HepG2 (cell line): ENCODE data around the gene TSACC. TPM values are rescaled to one million over a fixed set of nuclear protein-coding genes. Genes with fewer than 3 reads are reported as not detected.

ENCODE experiments used
- ATAC-seq: fragments of 200-7000 bp; cut with Tn5 transposase; 3 replicates; pipeline ENCODE4 v1.9.1; 2020; ENCODE audit warnings: mild to moderate bottlenecking, moderate library complexity
- BruUV-seq: library from RNA; stranded (reverse); fragments of 400-500 nt; replicated peaks from 2 replicates; lab custom pipeline; 2021; lab: Mats Ljungman, UMichigan
- CTCF ChIA-PET: fragments of 300-600 bp; formaldehyde crosslinking; extraction: SDS; loops from one replicate; lab custom pipeline; 2021; ENCODE audit warnings: low total read pairs, inconsistent platforms, low intra/inter-chr PET ratio; lab: Yijun Ruan, JAX
- POLR2A ChIA-PET: fragments of 350-600 bp; sonication (Branson Sonifier 250); formaldehyde crosslinking; loops from one replicate; lab custom pipeline; 2020; ENCODE audit warnings: antibody characterized with exemption, inconsistent platforms; lab: Yijun Ruan, JAX
- DNase-seq: peaks from one replicate; pipeline ENCODE4 v3.0.0-alpha.2; 2015; ENCODE audit warnings: low spot score
- FAIRE-seq: peaks from 3 replicates; lab custom pipeline; 2011; peaks lifted over from hg19 to GRCh38; lab: Jason Lieb, UNC
- H2AFZ ChIP-seq: one replicate; pipeline ENCODE4 v1.6.1; 2011; ENCODE audit warnings: low read length, inconsistent platforms
- H3K27ac ChIP-seq: fragments of 300-600 bp; 3 replicates; pipeline ENCODE4 v1.8.0; 2011; ENCODE audit warnings: mixed run types, mild to moderate bottlenecking, mixed read lengths, low read length, inconsistent platforms; ENCODE audit not compliant: insufficient read depth; ENCODE audit errors: extremely low read length
- H3K27me3 ChIP-seq, 2 experiments: fragments of 200-600 bp in 1 of 2; 2 replicates in 1 of 2; 3 replicates in 1 of 2; pipeline versions ENCODE4 v1.6.0 to v1.8.0; 2011; ENCODE audit warnings: low read length in 2 of 2, mild to moderate bottlenecking in 2 of 2, moderate library complexity in 2 of 2, inconsistent platforms in 1 of 2; ENCODE audit not compliant: insufficient read depth in 2 of 2, control insufficient read depth in 1 of 2
- H3K36me3 ChIP-seq, 2 experiments: fragments of 200-600 bp in 1 of 2; replicated peaks in 1 of 2; 2 replicates in 1 of 2; 3 replicates in 1 of 2; pipeline versions ENCODE4 v1.5.1 to v1.8.0; 2011; ENCODE audit warnings: low read length in 2 of 2, inconsistent platforms in 1 of 2; ENCODE audit not compliant: insufficient read depth in 2 of 2, control insufficient read depth in 1 of 2
- H3K4me1 ChIP-seq: 2 replicates; pipeline ENCODE4 v1.5.1; 2012; ENCODE audit warnings: low read length, inconsistent platforms; ENCODE audit not compliant: insufficient read depth
- H3K4me2 ChIP-seq: 2 replicates; pipeline ENCODE4 v1.6.0; 2011; ENCODE audit warnings: low read depth, low read length, inconsistent platforms
- H3K4me3 ChIP-seq, 3 experiments: fragments of 200-600 bp in 1 of 3; sonication (generic), shearing (Covaris generic) in 1 of 3; replicated peaks in 1 of 3; 2 replicates each; pipeline ENCODE4 v1.5.1; 2011 to 2016; ENCODE audit warnings: low read length in 3 of 3, inconsistent platforms in 2 of 3, low read depth in 2 of 3, mild to moderate bottlenecking in 2 of 3, control low read depth in 1 of 3, mixed read lengths in 1 of 3; ENCODE audit not compliant: insufficient read depth in 1 of 3
- H3K79me2 ChIP-seq: one replicate; pipeline ENCODE4 v1.6.1; 2011; ENCODE audit warnings: low read length, inconsistent platforms; ENCODE audit not compliant: insufficient read depth
- H3K9ac ChIP-seq: 2 replicates; pipeline ENCODE4 v1.6.0; 2011; ENCODE audit warnings: mild to moderate bottlenecking, low read depth, low read length, inconsistent platforms; ENCODE audit not compliant: insufficient read depth
- H3K9me3 ChIP-seq: 2 replicates; pipeline ENCODE4 v1.5.1; 2012; ENCODE audit warnings: mild to moderate bottlenecking, low read length
- H4K20me1 ChIP-seq: 2 replicates; pipeline ENCODE4 v1.6.0; 2011; ENCODE audit warnings: inconsistent platforms, mild to moderate bottlenecking, low read length, moderate library complexity; ENCODE audit not compliant: insufficient read depth
- AGO2 ChIP-seq: fragments of 200-400 bp; formaldehyde crosslinking; optimal IDR thresholded peaks from 2 replicates; pipeline ENCODE3; 2017; ENCODE audit warnings: mild to moderate bottlenecking, low read depth, low read length, moderate library complexity
- EZH2 ChIP-seq: conservative IDR thresholded peaks from 2 replicates; pipeline ENCODE4 v1.6.1; 2012; ENCODE audit warnings: mild to moderate bottlenecking, low read depth, low read length, moderate library complexity
- GABPA ChIP-seq, 2 experiments: IDR thresholded peaks; 2 replicates each; pipeline ENCODE4 v1.6.1; 2011 to 2016; ENCODE audit warnings: low read depth in 2 of 2, low read length in 1 of 2, missing biosample characterization in 1 of 2, missing genetic modification characterization in 1 of 2
- HIVEP1 ChIP-seq: sonication (generic); formaldehyde crosslinking; IDR thresholded peaks from 2 replicates; pipeline ENCODE4 v1.4.0; 2020; ENCODE audit warnings: mild to moderate bottlenecking, missing genetic modification reagents
- KIAA2018 ChIP-seq: sonication (generic); formaldehyde crosslinking; IDR thresholded peaks from 2 replicates; pipeline ENCODE4 v1.5.0; 2020; ENCODE audit warnings: mild to moderate bottlenecking, missing genetic modification reagents, borderline replicate concordance
- MZF1 ChIP-seq: sonication (generic); formaldehyde crosslinking; IDR thresholded peaks from 2 replicates; pipeline ENCODE4 v1.8.1; 2023; ENCODE audit warnings: mild to moderate bottlenecking, missing genetic modification reagents, borderline replicate concordance
- NPAS2 ChIP-seq: sonication (generic); formaldehyde crosslinking; IDR thresholded peaks from 2 replicates; pipeline ENCODE4 v1.8.0; 2022; ENCODE audit warnings: mild to moderate bottlenecking, missing genetic modification reagents, borderline replicate concordance
- PCBP1 ChIP-seq: fragments of 200-400 bp; formaldehyde crosslinking; IDR thresholded peaks from 2 replicates; pipeline ENCODE4 v1.6.1; 2017; ENCODE audit warnings: mild to moderate bottlenecking, low read depth, low read length, borderline replicate concordance
- PHB2 ChIP-seq: fragments of 450-650 bp; IDR thresholded peaks from 2 replicates; pipeline ENCODE4 v1.6.1; 2018; ENCODE audit not compliant: partially characterized antibody
- ZNF225 ChIP-seq: sonication (generic); formaldehyde crosslinking; IDR thresholded peaks from 2 replicates; pipeline ENCODE4 v1.4.0; 2020; ENCODE audit warnings: mild to moderate bottlenecking, missing genetic modification reagents
- ZNF674 ChIP-seq: sonication (generic); formaldehyde crosslinking; IDR thresholded peaks from 2 replicates; pipeline ENCODE4 v1.5.0; 2020; ENCODE audit warnings: low read depth, mild to moderate bottlenecking, missing genetic modification reagents
- ZNF691 ChIP-seq: sonication (generic); formaldehyde crosslinking; IDR thresholded peaks from 2 replicates; pipeline ENCODE4 v1.4.0; 2020; ENCODE audit warnings: missing genetic modification reagents, low read depth, mild to moderate bottlenecking, borderline replicate concordance
- WGBS: methylation state at CpG from one replicate; pipeline ENCODE4 v1.1.6; 2017; ENCODE audit warnings: low lambda C conversion rate; 5-methylcytosine and 5-hydroxymethylcytosine counted together
- in situ Hi-C: cut with HindIII; loops from 2 replicates; pipeline ENCODE4 v1.10.0; 2017; ENCODE audit warnings: low pct_unique_long_range_greater_than_20kb; ENCODE audit not compliant: extremely low pct_ligation_motif_present
- intact Hi-C: fragments of 100-400 bp; cut with micrococcal nuclease; formaldehyde crosslinking; loops from one replicate; pipeline ENCODE4 v1.10.0; 2022; ENCODE audit not compliant: unreplicated experiment
- polyA plus RNA-seq, 8 experiments: library from polyadenylated mRNA; depleted of rRNA in 3 of 8; stranded (reverse) in 7 of 8; unstranded in 1 of 8; fragments of >200 nt; fragmentation: Illumina TruSeq in 4 of 8; extraction: Trizol in 4 of 8; gene quantifications; 2 replicates each; pipeline versions ENCODE4 v1.2.1 to v1.2.3, GENCODE V29; 2011 to 2016; ENCODE audit warnings: low read depth in 4 of 8, missing spikeins in 1 of 8, mixed read lengths in 1 of 8; ENCODE audit not compliant: insufficient read depth in 1 of 8
- total RNA-seq, 5 experiments: library from RNA; depleted of rRNA; stranded (reverse); fragments of >200 nt; fragmentation: Illumina TruSeq; extraction: Trizol; gene quantifications; 2 replicates each; pipeline ENCODE4 v1.2.3, GENCODE V29; 2016; ENCODE audit warnings: low read depth in 1 of 5

TSACC gene
- total and polyA plus RNA-seq, 2 of the 13 experiments (the other 11 are each of a cell fraction or from before 2014, with no cell fraction given) = 1.5 to 2.6 TPM

GRCh38 chr1:156337052-156337887, 1.1 kb upstream of the TSACC start (continued):
- TF ChIP-seq NPAS2 (CRISPR knock-in tag) = no peak
- no peak for TF ChIP-seq MZF1 (CRISPR knock-in tag)
- no peak for TF ChIP-seq PCBP1
- TF ChIP-seq, all 625 proteins: peak for 15

- DNase-seq (no peak), FAIRE-seq (no peak), ATAC-seq (peak; percentile 64)
- Histone ChIP-seq H2AFZ (no peak overlapping the region), H3K36me3 (peaks cover 3 to 28% of the 10 kb centered on the region in 2 experiments; a peak in 3 of 5 replicates), H3K79me2 (peaks cover 43% of the 10 kb centered on the region), H3K27me3 (no peaks in the 10 kb centered on the region; a peak in 1 of 5 replicates), H3K27ac (peak overlapping the region; percentile 85), H3K9ac (peak overlapping the region; percentile 85), H3K9me3 (no peaks in the 10 kb centered on the region), H3K4me3 (peak overlapping the region; percentile 87 to 94 (median 92)), H3K4me1 (peaks cover 25% of the 10 kb centered on the region), H3K4me2 (peak overlapping the region; percentile 88), H4K20me1 (peaks cover 17% of the 10 kb centered on the region)
- WGBS = under 1% methylated on average over 14 of the region's 14 CpGs
- CTCF ChIA-PET = no interaction called here
- POLR2A ChIA-PET = interaction anchor here (0.7 to 2.9 kb wide), 9 partner anchors 21 to 219 kb away, joined by 3 to 22 read pairs (median 5); partner anchors contain the start of genes RHBG and SMG5
- in situ Hi-C loops = no loop called here
- BruUV-seq = no TSS peak
- intact Hi-C loops = loop anchor here (5.0 kb wide), 2 partner anchors 34 to 46 kb away; no protein-coding TSS in a partner anchor
- TF ChIP-seq MZF1 (CRISPR knock-in tag) = no peak
- peak; percentile 49 for TF ChIP-seq AGO2
- 0 out of 2 replicates have a peak, but pooled peaks have one; percentile 44 for TF ChIP-seq ZNF225 (CRISPR knock-in tag)
- 0 out of 2 replicates have a peak, but pooled peaks have one; percentile 50 for TF ChIP-seq ZNF674 (CRISPR knock-in tag)
- no peak for TF ChIP-seq ZNF691
- no peak for TF ChIP-seq HIVEP1
- no peak for TF ChIP-seq GABPA (IDR thresholded peaks at IDR 0.05; ENCODE audit: low read depth, low read length)
- no peak for TF ChIP-seq GABPA (CRISPR knock-in tag; IDR thresholded peaks at IDR 0.05; ENCODE audit: low read depth)
- TF ChIP-seq KIAA2018 (CRISPR knock-in tag) = no peak
- TF ChIP-seq EZH2 = no peak
- TF ChIP-seq PHB2 = no peak
Measured at GRCh38 chr1:156337888-156338179, 492 bp upstream of the TSACC start.
